Suprapubic skin (tissue), 4 donors: ENCODE data around the gene ANKRD12.

Experiments
- CTCF ChIP-seq, 2 donors: fragments of 200-600 bp in 1 of 2; fragments of 450-650 bp in 1 of 2; sonication (generic) in 1 of 2; IDR thresholded peaks; one replicate each; pipeline ENCODE4 v1.5.1; 2016 to 2019; ENCODE audit warnings: antibody characterized with exemption in 2 of 2, mild to moderate bottlenecking in 1 of 2, moderate library complexity in 1 of 2
- EP300 ChIP-seq: sonication (generic); formaldehyde crosslinking; IDR thresholded peaks from one replicate; pipeline ENCODE4 v1.6.1; 2017; ENCODE audit warnings: antibody characterized with exemption
- POLR2A ChIP-seq, 2 donors: fragments of 450-650 bp; IDR thresholded peaks; one replicate each; pipeline ENCODE4 v1.6.1; 2017; ENCODE audit warnings: antibody characterized with exemption in 2 of 2, mild to moderate bottlenecking in 2 of 2, moderate library complexity in 2 of 2
- POLR2AphosphoS5 ChIP-seq, 3 donors: sonication (generic); formaldehyde crosslinking; IDR thresholded peaks; one replicate each; pipeline ENCODE4 v1.6.1; 2017; ENCODE audit warnings: antibody characterized with exemption in 3 of 3

GRCh38 chr18:9177466-9177865 lies 40.9 kb downstream of the ANKRD12 start:
- TF ChIP-seq CTCF (IDR thresholded peaks at IDR 0.05) (no peak), POLR2A (IDR thresholded peaks at IDR 0.05) (no peak), EP300 (no peak), POLR2AphosphoS5 (IDR thresholded peaks at IDR 0.05) (no peak)
